GM12878 (cell line): Measurements from ENCODE around the gene SMAD9. TPM values are rescaled to one million over a fixed set of nuclear protein-coding genes. Genes with fewer than 3 reads are reported as not detected.

Experiments
- ATAC-seq: fragments of 200-7000 bp; cut with Tn5 transposase; 3 replicates; pipeline ENCODE4 v1.9.1; 2020; ENCODE audit warnings: mild to moderate bottlenecking, moderate library complexity
- BruUV-seq: library from RNA; stranded (reverse); fragments of 400-500 nt; replicated peaks from 2 replicates; lab custom pipeline; 2021; lab: Mats Ljungman, UMichigan
- CTCF ChIA-PET: fragments of 300-600 bp; sonication (Branson Sonifier 250); formaldehyde crosslinking; extraction: SDS; loops from one replicate; lab custom pipeline; 2021; ENCODE audit warnings: inconsistent platforms; lab: Yijun Ruan, JAX
- POLR2A ChIA-PET: fragments of 350-600 bp; formaldehyde crosslinking; extraction: SDS; loops from one replicate; lab custom pipeline; 2021; ENCODE audit warnings: inconsistent platforms; lab: Charles Lee
- RAD21 ChIA-PET: fragments of 300-600 bp; sonication (Branson Sonifier 250); formaldehyde crosslinking; loops from one replicate; lab custom pipeline; 2023; ENCODE audit warnings: antibody characterized with exemption; ENCODE audit not compliant: unreplicated experiment; lab: Charles Lee
- SMC1A ChIA-PET: fragments of 300-600 bp; sonication (Branson Sonifier 250); formaldehyde crosslinking; loops from one replicate; lab custom pipeline; 2023; ENCODE audit not compliant: unreplicated experiment, uncharacterized antibody; lab: Charles Lee
- DNase-seq: peaks from one replicate; pipeline ENCODE4 v3.0.0-alpha.2; 2011; ENCODE audit warnings: low read depth, low spot score
- FAIRE-seq: peaks from 3 replicates; lab custom pipeline; 2011; peaks lifted over from hg19 to GRCh38; lab: Jason Lieb, UNC
- H2AFZ ChIP-seq: 2 replicates; pipeline ENCODE4 v1.6.0; 2011; ENCODE audit warnings: low read depth, low read length, control low read depth; ENCODE audit not compliant: control insufficient read depth
- H3K27ac ChIP-seq: 2 replicates; pipeline ENCODE4 v1.5.1; 2011; ENCODE audit warnings: control low read depth; ENCODE audit not compliant: control insufficient read depth, insufficient read depth
- H3K27me3 ChIP-seq, 2 experiments: replicated peaks in 1 of 2; 2 replicates each; pipeline versions ENCODE4 v1.6.0 to v1.6.1; 2011; ENCODE audit warnings: low read length in 1 of 2; ENCODE audit not compliant: control insufficient read depth in 2 of 2, insufficient read depth in 2 of 2
- H3K36me3 ChIP-seq, 2 experiments: 2 replicates each; pipeline ENCODE4 v1.5.1; 2011; ENCODE audit warnings: low read length in 1 of 2; ENCODE audit not compliant: control insufficient read depth in 2 of 2, insufficient read depth in 2 of 2
- H3K4me1 ChIP-seq: 2 replicates; pipeline ENCODE4 v1.6.1; 2011; ENCODE audit warnings: mild to moderate bottlenecking, low read length, moderate library complexity, mixed read lengths; ENCODE audit not compliant: control insufficient read depth, insufficient read depth
- H3K4me2 ChIP-seq: 2 replicates; pipeline ENCODE4 v1.6.0; 2011; ENCODE audit warnings: control low read depth; ENCODE audit not compliant: control insufficient read depth, insufficient read depth
- H3K4me3 ChIP-seq: fragments of 200-600 bp; sonication (generic); 2 replicates; pipeline ENCODE4 v1.5.1; 2016
- H3K79me2 ChIP-seq: 2 replicates; pipeline ENCODE4 v1.6.0; 2011; ENCODE audit warnings: low read length; ENCODE audit not compliant: control insufficient read depth, insufficient read depth
- H3K9ac ChIP-seq: 2 replicates; pipeline ENCODE4 v1.8.0; 2011; ENCODE audit warnings: low read length, control low read depth, mixed read lengths; ENCODE audit not compliant: control insufficient read depth, insufficient read depth
- H3K9me3 ChIP-seq: replicated peaks from 3 replicates; pipeline ENCODE4 v1.5.1; 2011; ENCODE audit warnings: mild to moderate bottlenecking, low read length; ENCODE audit not compliant: control insufficient read depth, insufficient read depth
- H4K20me1 ChIP-seq: 2 replicates; pipeline ENCODE4 v1.6.0; 2011; ENCODE audit not compliant: control insufficient read depth, insufficient read depth
- CHD1 ChIP-seq: IDR thresholded peaks from 2 replicates; pipeline ENCODE4 v1.6.1; 2012; ENCODE audit warnings: low read depth, low read length, improper control_type of control experiment
- FOXK2 ChIP-seq: fragments of 450-650 bp; IDR thresholded peaks from 2 replicates; pipeline ENCODE4 v1.6.1; 2017; ENCODE audit warnings: mild to moderate bottlenecking, moderate library complexity
- GATAD2B ChIP-seq: fragments of 450-650 bp; conservative IDR thresholded peaks from 2 replicates; pipeline ENCODE4 v1.6.1; 2017; ENCODE audit warnings: low read depth, mild to moderate bottlenecking, moderate library complexity
- IRF4 ChIP-seq: IDR thresholded peaks from 2 replicates; pipeline ENCODE4 v1.6.1; 2011; ENCODE audit warnings: low read depth, low read length
- JUNB ChIP-seq: IDR thresholded peaks from 2 replicates; pipeline ENCODE4 v1.6.1; 2016; ENCODE audit warnings: antibody characterized with exemption, mild to moderate bottlenecking
- MTA2 ChIP-seq: fragments of 450-650 bp; IDR thresholded peaks from 2 replicates; pipeline ENCODE4 v1.6.1; 2016; ENCODE audit warnings: low read depth, mild to moderate bottlenecking, moderate library complexity
- MTA3 ChIP-seq: IDR thresholded peaks from 2 replicates; pipeline ENCODE4 v1.6.1; 2012; ENCODE audit warnings: low read length, inconsistent platforms, borderline replicate concordance
- RUNX3 ChIP-seq: IDR thresholded peaks from 2 replicates; pipeline ENCODE4 v1.6.1; 2012; ENCODE audit warnings: low read length, inconsistent platforms
- TBL1XR1 ChIP-seq: IDR thresholded peaks from 2 replicates; pipeline ENCODE4 v1.6.1; 2012; ENCODE audit warnings: low read depth, low read length, improper control_type of control experiment
- ZBED1 ChIP-seq: IDR thresholded peaks from 2 replicates; pipeline ENCODE4 v1.6.1; 2016; ENCODE audit warnings: borderline replicate concordance
- ZNF24 ChIP-seq: fragments of 450-650 bp; IDR thresholded peaks from 2 replicates; pipeline ENCODE4 v1.6.1; 2017; ENCODE audit warnings: antibody characterized with exemption, mild to moderate bottlenecking
- ZZZ3 ChIP-seq: IDR thresholded peaks from 2 replicates; pipeline ENCODE4 v1.6.1; 2011; ENCODE audit warnings: low read depth; ENCODE audit not compliant: control insufficient read depth, insufficient read length
- in situ Hi-C: fragments of 300-500 bp; cut with MboI; formaldehyde crosslinking; loops from 9 replicates; pipeline ENCODE4 v1.14.3; 2018; ENCODE audit warnings: mixed read lengths
- intact Hi-C: fragments of 100-400 bp; cut with micrococcal nuclease; formaldehyde crosslinking; loops from one replicate; pipeline ENCODE4 v1.14.2; 2022; ENCODE audit not compliant: unreplicated experiment
- polyA plus RNA-seq, 11 experiments: library from polyadenylated mRNA; depleted of rRNA in 4 of 11; unstranded in 6 of 11; stranded (reverse) in 5 of 11; fragments of >200 nt; fragmentation: Nextera tagmentation in 4 of 11; fragmentation: Illumina TruSeq in 1 of 11; extraction: Ambion mirVana in 4 of 11; extraction: Trizol in 1 of 11; gene quantifications; 1 replicate in 1 of 11; 2 replicates in 10 of 11; pipeline versions ENCODE4 v1.2.1 to v1.2.3, GENCODE V29; 2011 to 2016; ENCODE audit warnings: inconsistent platforms in 2 of 11, missing spikeins in 2 of 11, low read depth in 1 of 11
- total RNA-seq, 4 experiments: library from RNA; depleted of rRNA in 3 of 4; stranded (reverse); fragments of >200 nt in 3 of 4; fragmentation: Illumina TruSeq in 1 of 4; extraction: Trizol in 1 of 4; gene quantifications; 2 replicates each; pipeline versions ENCODE4 v1.2.1 to v1.2.3, GENCODE V29; 2013 to 2021
- TF ChIP-seq, protein P1 (sequence below): fragments of 450-650 bp; IDR thresholded peaks from 2 replicates; pipeline ENCODE4 v1.6.1; 2018; ENCODE audit warnings: mild to moderate bottlenecking, low read depth, moderate library complexity; ENCODE audit not compliant: partially characterized antibody
- TF ChIP-seq, protein P2 (sequence below): fragments of 450-650 bp; IDR thresholded peaks from 2 replicates; pipeline ENCODE4 v1.6.1; 2016; ENCODE audit warnings: mild to moderate bottlenecking, moderate library complexity, borderline replicate concordance
- TF ChIP-seq, protein P3 (sequence below): fragments of 450-650 bp; IDR thresholded peaks from 2 replicates; pipeline ENCODE4 v1.6.1; 2017; ENCODE audit warnings: mild to moderate bottlenecking

The SMAD9 gene
- total and polyA plus RNA-seq, 10 of the 15 experiments (the other 5 are each of a cell fraction or from before 2014, with no cell fraction given), result 0.22 to 0.69 (median 0.42) TPM; not detected in 6

DNA sequence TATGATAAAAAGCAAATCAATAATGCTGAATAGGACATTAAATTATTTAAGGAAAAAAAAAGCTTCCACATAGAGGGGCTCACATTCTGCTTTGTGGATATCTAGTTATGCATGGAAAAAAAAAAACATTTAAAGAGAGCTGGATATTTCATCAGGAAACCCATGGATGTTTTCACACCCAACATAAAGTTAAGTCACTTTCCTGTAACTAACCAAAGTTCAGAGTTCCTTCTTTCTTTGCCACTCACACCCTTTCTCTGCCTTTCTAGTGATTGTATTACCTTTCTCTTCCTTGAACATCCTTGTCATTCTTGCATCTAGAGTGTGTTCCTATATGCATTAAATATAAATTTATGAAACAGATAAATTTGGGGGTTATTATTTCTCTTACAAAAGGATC lies 53.8 kb downstream of the SMAD9 start:
- H3K36me3 ChIP-seq, result no peaks in the 10 kb centered on the region
- H3K27ac ChIP-seq, result no peak overlapping the region
- intact Hi-C loops, result no loop called here
- FAIRE-seq (no peak), DNase-seq (no peak), ATAC-seq (no peak)
- H3K9me3 ChIP-seq, result no peaks in the 10 kb centered on the region
- ChIA-PET SMC1A (no interaction called here), RAD21 (no interaction called here), POLR2A (no interaction called here), CTCF (interaction anchor here (1.0 to 3.9 kb wide), 3 partner anchors 8 to 116 kb away, joined by 3 to 16 read pairs (median 6); no protein-coding TSS in a partner anchor)
- BruUV-seq, result no TSS peak
- no peak overlapping the region for H3K4me2 ChIP-seq
- H3K27me3 ChIP-seq, result peaks cover 0 to 2% of the 10 kb centered on the region in 2 experiments; a peak in 2 of 4 replicates
- no peaks in the 10 kb centered on the region for H3K79me2 ChIP-seq
- in situ Hi-C loops, result no loop called here
- H3K9ac ChIP-seq, result no peak overlapping the region
- H3K4me1 ChIP-seq, result no peaks in the 10 kb centered on the region
- no peak overlapping the region for H3K4me3 ChIP-seq
- no peak overlapping the region for H2AFZ ChIP-seq
- no peaks in the 10 kb centered on the region for H4K20me1 ChIP-seq
- TF ChIP-seq ZNF24, result no peak
- TF ChIP-seq TBL1XR1, result no peak
- TF ChIP-seq, protein P1, sequence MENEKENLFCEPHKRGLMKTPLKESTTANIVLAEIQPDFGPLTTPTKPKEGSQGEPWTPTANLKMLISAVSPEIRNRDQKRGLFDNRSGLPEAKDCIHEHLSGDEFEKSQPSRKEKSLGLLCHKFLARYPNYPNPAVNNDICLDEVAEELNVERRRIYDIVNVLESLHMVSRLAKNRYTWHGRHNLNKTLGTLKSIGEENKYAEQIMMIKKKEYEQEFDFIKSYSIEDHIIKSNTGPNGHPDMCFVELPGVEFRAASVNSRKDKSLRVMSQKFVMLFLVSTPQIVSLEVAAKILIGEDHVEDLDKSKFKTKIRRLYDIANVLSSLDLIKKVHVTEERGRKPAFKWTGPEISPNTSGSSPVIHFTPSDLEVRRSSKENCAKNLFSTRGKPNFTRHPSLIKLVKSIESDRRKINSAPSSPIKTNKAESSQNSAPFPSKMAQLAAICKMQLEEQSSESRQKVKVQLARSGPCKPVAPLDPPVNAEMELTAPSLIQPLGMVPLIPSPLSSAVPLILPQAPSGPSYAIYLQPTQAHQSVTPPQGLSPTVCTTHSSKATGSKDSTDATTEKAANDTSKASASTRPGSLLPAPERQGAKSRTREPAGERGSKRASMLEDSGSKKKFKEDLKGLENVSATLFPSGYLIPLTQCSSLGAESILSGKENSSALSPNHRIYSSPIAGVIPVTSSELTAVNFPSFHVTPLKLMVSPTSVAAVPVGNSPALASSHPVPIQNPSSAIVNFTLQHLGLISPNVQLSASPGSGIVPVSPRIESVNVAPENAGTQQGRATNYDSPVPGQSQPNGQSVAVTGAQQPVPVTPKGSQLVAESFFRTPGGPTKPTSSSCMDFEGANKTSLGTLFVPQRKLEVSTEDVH, result no peak
- no peak for TF ChIP-seq MTA2
- TF ChIP-seq, protein P2, sequence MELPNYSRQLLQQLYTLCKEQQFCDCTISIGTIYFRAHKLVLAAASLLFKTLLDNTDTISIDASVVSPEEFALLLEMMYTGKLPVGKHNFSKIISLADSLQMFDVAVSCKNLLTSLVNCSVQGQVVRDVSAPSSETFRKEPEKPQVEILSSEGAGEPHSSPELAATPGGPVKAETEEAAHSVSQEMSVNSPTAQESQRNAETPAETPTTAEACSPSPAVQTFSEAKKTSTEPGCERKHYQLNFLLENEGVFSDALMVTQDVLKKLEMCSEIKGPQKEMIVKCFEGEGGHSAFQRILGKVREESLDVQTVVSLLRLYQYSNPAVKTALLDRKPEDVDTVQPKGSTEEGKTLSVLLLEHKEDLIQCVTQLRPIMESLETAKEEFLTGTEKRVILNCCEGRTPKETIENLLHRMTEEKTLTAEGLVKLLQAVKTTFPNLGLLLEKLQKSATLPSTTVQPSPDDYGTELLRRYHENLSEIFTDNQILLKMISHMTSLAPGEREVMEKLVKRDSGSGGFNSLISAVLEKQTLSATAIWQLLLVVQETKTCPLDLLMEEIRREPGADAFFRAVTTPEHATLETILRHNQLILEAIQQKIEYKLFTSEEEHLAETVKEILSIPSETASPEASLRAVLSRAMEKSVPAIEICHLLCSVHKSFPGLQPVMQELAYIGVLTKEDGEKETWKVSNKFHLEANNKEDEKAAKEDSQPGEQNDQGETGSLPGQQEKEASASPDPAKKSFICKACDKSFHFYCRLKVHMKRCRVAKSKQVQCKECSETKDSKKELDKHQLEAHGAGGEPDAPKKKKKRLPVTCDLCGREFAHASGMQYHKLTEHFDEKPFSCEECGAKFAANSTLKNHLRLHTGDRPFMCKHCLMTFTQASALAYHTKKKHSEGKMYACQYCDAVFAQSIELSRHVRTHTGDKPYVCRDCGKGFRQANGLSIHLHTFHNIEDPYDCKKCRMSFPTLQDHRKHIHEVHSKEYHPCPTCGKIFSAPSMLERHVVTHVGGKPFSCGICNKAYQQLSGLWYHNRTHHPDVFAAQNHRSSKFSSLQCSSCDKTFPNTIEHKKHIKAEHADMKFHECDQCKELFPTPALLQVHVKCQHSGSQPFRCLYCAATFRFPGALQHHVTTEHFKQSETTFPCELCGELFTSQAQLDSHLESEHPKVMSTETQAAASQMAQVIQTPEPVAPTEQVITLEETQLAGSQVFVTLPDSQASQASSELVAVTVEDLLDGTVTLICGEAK, result no peak
- TF ChIP-seq ZZZ3, result no peak
- TF ChIP-seq GATAD2B, result no peak
- TF ChIP-seq, protein P3, sequence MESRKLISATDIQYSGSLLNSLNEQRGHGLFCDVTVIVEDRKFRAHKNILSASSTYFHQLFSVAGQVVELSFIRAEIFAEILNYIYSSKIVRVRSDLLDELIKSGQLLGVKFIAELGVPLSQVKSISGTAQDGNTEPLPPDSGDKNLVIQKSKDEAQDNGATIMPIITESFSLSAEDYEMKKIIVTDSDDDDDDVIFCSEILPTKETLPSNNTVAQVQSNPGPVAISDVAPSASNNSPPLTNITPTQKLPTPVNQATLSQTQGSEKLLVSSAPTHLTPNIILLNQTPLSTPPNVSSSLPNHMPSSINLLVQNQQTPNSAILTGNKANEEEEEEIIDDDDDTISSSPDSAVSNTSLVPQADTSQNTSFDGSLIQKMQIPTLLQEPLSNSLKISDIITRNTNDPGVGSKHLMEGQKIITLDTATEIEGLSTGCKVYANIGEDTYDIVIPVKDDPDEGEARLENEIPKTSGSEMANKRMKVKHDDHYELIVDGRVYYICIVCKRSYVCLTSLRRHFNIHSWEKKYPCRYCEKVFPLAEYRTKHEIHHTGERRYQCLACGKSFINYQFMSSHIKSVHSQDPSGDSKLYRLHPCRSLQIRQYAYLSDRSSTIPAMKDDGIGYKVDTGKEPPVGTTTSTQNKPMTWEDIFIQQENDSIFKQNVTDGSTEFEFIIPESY, result no peak
- TF ChIP-seq IRF4, result no peak
- no peak for TF ChIP-seq RUNX3
- TF ChIP-seq ZBED1, result no peak
- TF ChIP-seq JUNB, result no peak
- TF ChIP-seq MTA3, result no peak
- TF ChIP-seq CHD1, result no peak
- no peak for TF ChIP-seq FOXK2
